Fibroblast of villous mesenchyme (primary cell): ENCODE results near the gene BMP8B. TPM values are rescaled to one million over a fixed set of nuclear protein-coding genes. Genes with fewer than 3 reads are reported as not detected.
"Not testable (repeated sequence)": the region's sequence is repeated elsewhere in the genome, so short reads cannot be mapped to it uniquely, and the experiment has no call there.

Experiments used
- DNase-seq: peaks from one replicate; pipeline ENCODE4 v3.0.0-alpha.2; 2010; ENCODE audit warnings: low read depth
- H3K4me3 ChIP-seq: 2 replicates; pipeline ENCODE4 v1.5.1; 2011; ENCODE audit warnings: low read depth, mild to moderate bottlenecking, low read length
- CTCF ChIP-seq: IDR thresholded peaks from 2 replicates; pipeline ENCODE4 v1.5.1; 2012; ENCODE audit warnings: low read depth, mild to moderate bottlenecking, low read length; ENCODE audit not compliant: insufficient read depth
- total RNA-seq: library from RNA; depleted of rRNA; stranded (reverse); fragments of >200 nt; gene quantifications from 2 replicates; pipeline ENCODE4 v1.2.3, GENCODE V29; 2012

The BMP8B gene
- total RNA-seq, 1 donor, result under 0.01 TPM

- no peak overlapping the region for H3K4me3 ChIP-seq
- DNase-seq, result no peak
- no peak for TF ChIP-seq CTCF
Observed at GRCh38 chr1:39832294-39832693, 43.6 kb upstream of the BMP8B start.

- no peak overlapping the region for H3K4me3 ChIP-seq
- peak; percentile 62 for DNase-seq
- no peak for TF ChIP-seq CTCF
Observed at GRCh38 chr1:39829791-39830533, 41.3 kb upstream of the BMP8B start.

- TF ChIP-seq CTCF, result no peak
- H3K4me3 ChIP-seq, result no peak overlapping the region
- no peak for DNase-seq
Observed at GRCh38 chr1:39828734-39829133, 40.1 kb upstream of the BMP8B start.

- not testable (repeated sequence) for H3K4me3 ChIP-seq, DNase-seq
Observed at GRCh38 chr1:39828255-39828654, 39.6 kb upstream of the BMP8B start.

- peak; percentile 15 for DNase-seq
- no peak overlapping the region for H3K4me3 ChIP-seq
- TF ChIP-seq CTCF, result no peak
Observed at GRCh38 chr1:39827201-39827600, 38.5 kb upstream of the BMP8B start.

- H3K4me3 ChIP-seq, result no peak overlapping the region
- TF ChIP-seq CTCF, result no peak
Observed at GRCh38 chr1:39826583-39826982, 37.9 kb upstream of the BMP8B start.

GRCh38 chr1:39825432-39825941 lies 36.8 kb upstream of the BMP8B start:
- no peak overlapping the region for H3K4me3 ChIP-seq
- no peak for TF ChIP-seq CTCF
- DNase-seq, result no peak

More at GRCh38 chr1:39826583-39826982, 37.9 kb upstream of the BMP8B start:
- DNase-seq, result no peak

- H3K4me3 ChIP-seq, DNase-seq: not testable (repeated sequence)
Observed at GRCh38 chr1:39823450-39823849, 34.8 kb upstream of the BMP8B start.
